LNCAP (cell line): ENCODE measurements around the gene EBF3.

ENCODE experiments used
- TF ChIP-seq, protein P1 (sequence below): fragments of 450-650 bp; IDR thresholded peaks from 2 replicates; pipeline ENCODE4 v1.5.1; 2017; ENCODE audit warnings: mild to moderate bottlenecking

Gene EBF3

DNA sequence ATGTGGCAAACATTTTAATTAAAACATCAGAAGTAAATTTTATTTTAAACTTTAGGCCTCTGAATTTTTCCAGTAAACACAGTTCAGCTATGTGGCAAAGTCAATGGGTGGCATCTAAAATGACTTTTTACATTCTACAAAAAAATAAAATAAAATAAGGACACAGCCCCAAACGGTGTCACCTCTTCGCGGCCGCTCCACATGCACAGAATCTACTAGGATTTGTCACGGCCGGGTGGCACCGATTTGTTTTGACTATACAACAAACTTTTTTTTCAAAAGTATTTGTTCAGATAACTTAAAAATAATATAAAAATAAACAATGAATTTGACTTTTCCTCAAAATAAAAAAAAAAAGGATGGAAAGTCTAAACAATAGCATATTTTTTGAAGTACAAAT is 127.8 kb downstream of the EBF3 start:
- TF ChIP-seq, protein P1, sequence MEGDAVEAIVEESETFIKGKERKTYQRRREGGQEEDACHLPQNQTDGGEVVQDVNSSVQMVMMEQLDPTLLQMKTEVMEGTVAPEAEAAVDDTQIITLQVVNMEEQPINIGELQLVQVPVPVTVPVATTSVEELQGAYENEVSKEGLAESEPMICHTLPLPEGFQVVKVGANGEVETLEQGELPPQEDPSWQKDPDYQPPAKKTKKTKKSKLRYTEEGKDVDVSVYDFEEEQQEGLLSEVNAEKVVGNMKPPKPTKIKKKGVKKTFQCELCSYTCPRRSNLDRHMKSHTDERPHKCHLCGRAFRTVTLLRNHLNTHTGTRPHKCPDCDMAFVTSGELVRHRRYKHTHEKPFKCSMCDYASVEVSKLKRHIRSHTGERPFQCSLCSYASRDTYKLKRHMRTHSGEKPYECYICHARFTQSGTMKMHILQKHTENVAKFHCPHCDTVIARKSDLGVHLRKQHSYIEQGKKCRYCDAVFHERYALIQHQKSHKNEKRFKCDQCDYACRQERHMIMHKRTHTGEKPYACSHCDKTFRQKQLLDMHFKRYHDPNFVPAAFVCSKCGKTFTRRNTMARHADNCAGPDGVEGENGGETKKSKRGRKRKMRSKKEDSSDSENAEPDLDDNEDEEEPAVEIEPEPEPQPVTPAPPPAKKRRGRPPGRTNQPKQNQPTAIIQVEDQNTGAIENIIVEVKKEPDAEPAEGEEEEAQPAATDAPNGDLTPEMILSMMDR = no peak

DNA sequence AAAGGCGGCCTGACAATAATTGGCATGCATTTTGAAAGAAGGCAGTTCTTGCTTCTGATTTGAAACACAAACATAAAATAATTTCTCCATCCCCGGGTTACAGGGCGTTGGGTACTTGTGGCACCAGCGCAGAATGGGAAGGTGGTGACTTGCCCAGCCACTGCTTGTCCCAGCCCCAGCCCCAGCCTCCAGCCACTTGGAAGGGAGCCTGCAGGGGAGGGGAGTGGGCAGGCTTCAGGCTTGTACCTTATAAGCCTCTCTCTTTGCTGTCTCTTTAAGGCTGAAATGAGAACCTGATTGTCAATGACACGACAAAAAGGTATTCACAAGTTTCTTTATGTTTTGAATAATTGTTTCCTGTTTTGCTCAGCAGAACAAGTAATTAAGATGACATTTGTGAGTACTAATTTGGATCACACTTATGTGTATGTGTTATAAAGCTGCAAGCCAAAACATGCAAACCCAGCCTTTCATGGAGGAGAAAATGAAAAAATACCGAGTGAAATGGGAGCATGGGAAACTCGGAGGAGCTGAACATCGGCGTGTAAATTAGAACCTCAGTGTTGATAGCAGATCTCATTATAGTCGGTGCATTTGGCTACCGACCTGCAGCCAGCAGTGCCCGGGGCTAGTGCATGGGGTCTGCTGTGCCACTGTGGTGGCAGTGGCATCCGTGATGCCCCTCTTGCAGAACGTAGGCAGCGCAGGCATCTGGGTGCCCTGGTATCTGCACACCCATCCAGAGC is 129.9 kb downstream of the EBF3 start:
- TF ChIP-seq, protein P1 = no peak

DNA sequence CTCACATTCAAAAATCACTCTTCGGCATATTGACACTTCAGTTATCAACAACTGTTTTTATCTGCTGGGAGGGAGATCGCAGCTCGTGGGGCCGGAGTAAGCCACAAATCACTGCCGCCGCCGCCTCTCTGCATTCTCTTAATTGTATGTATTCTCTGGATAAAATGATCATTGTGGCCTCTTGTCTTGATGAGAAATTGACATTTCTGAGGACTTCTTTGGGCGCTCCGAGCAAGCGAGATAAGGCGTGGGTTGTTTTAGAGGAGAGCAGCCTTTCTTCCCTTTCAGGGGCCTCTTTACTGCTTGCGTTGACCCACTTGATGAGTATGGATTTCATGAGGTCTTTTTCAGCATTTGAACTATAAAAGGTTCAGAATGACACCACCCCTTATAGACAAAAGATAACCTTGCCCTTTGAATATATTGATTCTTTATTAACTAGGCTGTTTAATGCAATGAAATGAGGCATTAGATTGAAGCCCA is 130.6 kb downstream of the EBF3 start:
- TF ChIP-seq, protein P1 = no peak

DNA sequence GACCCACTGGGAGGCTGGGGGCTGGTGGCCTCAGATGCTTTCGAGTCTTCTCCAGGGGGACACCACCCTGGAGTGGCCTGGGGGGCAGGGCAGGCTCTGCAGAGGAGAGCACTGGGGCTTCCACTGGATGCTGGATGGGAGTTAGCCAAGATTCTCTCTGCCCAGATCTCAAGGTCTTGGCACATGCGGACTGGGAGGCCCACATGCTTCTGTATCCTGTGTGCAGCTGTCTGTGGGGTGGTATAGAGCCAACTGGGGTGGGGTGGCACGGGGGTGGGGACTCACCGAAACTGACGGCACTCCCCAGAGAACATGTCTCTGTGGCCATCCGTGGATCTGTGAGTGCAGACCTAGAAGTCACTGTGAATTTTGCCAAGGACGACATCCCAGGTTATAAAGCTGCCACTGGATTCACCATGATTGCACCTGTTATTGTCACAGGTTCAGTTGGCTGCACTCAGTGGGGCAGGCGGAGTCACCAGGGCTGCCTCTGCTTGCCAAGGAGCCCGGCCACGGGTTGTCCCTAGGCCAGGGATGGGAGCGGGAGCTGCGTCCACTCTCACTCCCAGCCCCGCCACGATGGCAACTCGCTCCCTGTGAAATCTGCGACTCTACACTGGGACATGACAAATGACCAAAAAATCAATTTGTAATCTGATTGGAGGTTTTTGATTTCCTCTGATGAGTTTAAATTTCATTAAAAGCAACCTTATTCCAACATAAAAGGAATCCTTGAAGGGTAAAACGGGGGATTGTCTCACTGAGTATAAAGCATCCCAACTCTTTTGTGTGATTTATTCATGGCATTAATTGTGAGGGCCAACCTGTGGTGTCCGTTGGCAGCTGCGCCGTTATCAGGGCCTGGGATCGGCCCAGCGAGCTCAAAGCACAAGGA is 131.3 kb downstream of the EBF3 start:
- TF ChIP-seq, protein P1 = no peak

DNA sequence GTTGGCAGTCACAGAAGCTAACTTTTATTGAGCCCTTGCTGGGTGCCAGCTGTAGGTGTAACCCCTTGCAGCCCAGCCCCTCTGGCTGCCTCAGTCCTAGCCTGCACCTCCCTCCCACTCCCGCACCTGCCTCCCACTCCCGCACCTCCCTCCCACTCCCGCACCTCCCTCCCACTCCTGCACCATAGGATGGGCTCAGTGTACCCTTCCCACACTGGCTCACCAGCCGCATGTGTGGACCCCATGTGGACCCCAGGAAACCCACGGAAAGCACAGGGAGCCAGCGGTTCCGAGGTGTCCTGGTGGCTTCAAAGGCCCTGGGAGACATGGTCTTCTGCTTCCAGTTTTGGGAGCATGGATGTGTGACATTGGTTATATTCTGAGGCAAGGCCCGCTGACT is 132.9 kb downstream of the EBF3 start:
- TF ChIP-seq, protein P1 = no peak

DNA sequence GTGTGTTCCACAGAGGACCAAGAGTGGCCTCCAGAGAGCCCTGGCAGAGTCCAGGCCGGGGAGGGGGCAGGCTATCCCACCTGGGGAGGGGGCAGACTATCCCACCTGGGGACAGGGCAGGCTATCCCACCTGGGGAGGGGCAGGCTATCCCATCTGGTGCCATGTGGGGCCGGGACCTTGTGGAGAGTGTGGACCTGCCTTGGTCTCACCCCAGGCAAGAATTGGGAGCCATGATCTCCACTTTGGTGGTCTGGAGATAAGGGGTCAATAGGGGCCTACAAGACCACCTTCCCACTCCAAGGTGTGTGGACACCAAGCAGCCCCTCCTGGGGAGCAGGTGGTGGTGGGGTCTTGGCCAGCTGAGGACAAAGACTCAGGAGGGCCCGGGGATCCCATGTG is 138.2 kb downstream of the EBF3 start:
- TF ChIP-seq, protein P1 = no peak

DNA sequence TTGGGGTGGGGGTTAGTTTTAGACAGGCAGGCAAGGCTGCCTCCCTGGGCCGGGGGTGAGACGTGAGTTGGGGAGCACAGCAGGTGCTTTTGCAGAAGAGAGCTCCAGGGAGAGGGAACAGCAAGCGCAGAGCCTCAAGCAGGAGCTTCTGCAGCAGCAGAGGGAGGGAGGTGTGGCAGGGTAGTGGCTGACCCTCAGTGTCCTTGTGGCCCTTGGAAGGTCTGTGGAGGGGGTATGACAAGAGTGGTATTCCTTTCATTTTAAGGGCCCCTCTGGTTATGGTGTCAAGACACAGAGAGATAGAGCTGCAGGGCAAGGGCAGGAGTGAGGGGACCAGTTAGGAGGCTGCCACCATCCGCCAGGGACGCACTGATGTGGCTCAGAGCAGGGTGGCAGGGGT is 138.9 kb downstream of the EBF3 start:
- TF ChIP-seq, protein P1 = no peak
